ENCODE data around the gene MPV17L2.

Gene MPV17L2

GRCh38 chr19:18218600-18218999, 25.6 kb downstream of the MPV17L2 start:
- DNase-seq (ENCODE audit: low read depth), result no peak

GRCh38 chr19:18219911-18220631, 27.1 kb downstream of the MPV17L2 start:
- DNase-seq (ENCODE audit: low read depth), result no peak

- no peak for DNase-seq (ENCODE audit: low read depth)
These were observed 27.7 kb downstream of the MPV17L2 start for GRCh38 chr19:18220632-18221275.

- no peak for DNase-seq (ENCODE audit: low read depth)
These were observed 29.1 kb downstream of the MPV17L2 start for GRCh38 chr19:18221815-18222725.

GRCh38 chr19:18223860-18224524, 31.0 kb downstream of the MPV17L2 start:
- no peak for DNase-seq (ENCODE audit: low read depth)

GRCh38 chr19:18224525-18225354, 31.7 kb downstream of the MPV17L2 start:
- peak; percentile 87 for DNase-seq (ENCODE audit: low read depth)

- no peak for DNase-seq (ENCODE audit: low read depth)
These were observed 32.3 kb downstream of the MPV17L2 start for GRCh38 chr19:18225355-18225701.

GRCh38 chr19:18225702-18226468, 32.9 kb downstream of the MPV17L2 start, which contains the start of gene PDE4C:
Gene PDE4C, minus strand, starts transcription at chr19:18226438. Its CDS starts 23 bp downstream, at chr19:18226415.
- DNase-seq (ENCODE audit: low read depth), result no peak

GRCh38 chr19:18226956-18227780, 34.1 kb downstream of the MPV17L2 start:
- no peak for DNase-seq (ENCODE audit: low read depth)

GRCh38 chr19:18227781-18228271, 34.8 kb downstream of the MPV17L2 start:
- DNase-seq (ENCODE audit: low read depth), result no peak

GRCh38 chr19:18229474-18229873, 36.5 kb downstream of the MPV17L2 start:
- DNase-seq (ENCODE audit: low read depth), result no peak

- DNase-seq (ENCODE audit: low read depth), result no peak
These were observed 36.9 kb downstream of the MPV17L2 start for GRCh38 chr19:18229915-18230314.

- no peak for DNase-seq (ENCODE audit: low read depth)
These were observed 38.1 kb downstream of the MPV17L2 start for GRCh38 chr19:18230941-18231734.

- DNase-seq (ENCODE audit: low read depth), result no peak
These were observed 38.8 kb downstream of the MPV17L2 start for GRCh38 chr19:18231775-18232174.

GRCh38 chr19:18232540-18233223, 39.7 kb downstream of the MPV17L2 start:
- DNase-seq (ENCODE audit: low read depth), result no peak

- DNase-seq (ENCODE audit: low read depth), result peak; percentile 31
These were observed 40.3 kb downstream of the MPV17L2 start for GRCh38 chr19:18233224-18233825.

GRCh38 chr19:18234194-18234593, 41.2 kb downstream of the MPV17L2 start:
- DNase-seq (ENCODE audit: low read depth), result no peak
